Trophoblast cell (in vitro differentiated cells and primary cell): ENCODE measurements around the gene KCNMA1.

Experiments used
- DNase-seq, 2 donors: peaks; one replicate each; pipeline ENCODE4 v3.0.0-alpha.2; 2016
- H2AFZ ChIP-seq: 2 replicates; pipeline ENCODE4 v1.6.1; 2013; ENCODE audit warnings: low read length, moderate library complexity, mild to moderate bottlenecking; ENCODE audit not compliant: insufficient read depth, poor library complexity
- H2AK5ac ChIP-seq: 2 replicates; pipeline ENCODE4 v1.6.1; 2013; ENCODE audit warnings: mild to moderate bottlenecking, low read length
- H2BK120ac ChIP-seq: 2 replicates; pipeline ENCODE4 v1.6.1; 2013; ENCODE audit warnings: low read length, mild to moderate bottlenecking, moderate library complexity; ENCODE audit not compliant: insufficient read depth, poor library complexity
- H2BK12ac ChIP-seq: 2 replicates; pipeline ENCODE4 v1.6.1; 2013; ENCODE audit warnings: mild to moderate bottlenecking, low read length, moderate library complexity
- H2BK5ac ChIP-seq: 2 replicates; pipeline ENCODE4 v1.6.1; 2013; ENCODE audit warnings: low read length, low read depth, moderate library complexity, mild to moderate bottlenecking; ENCODE audit not compliant: poor library complexity
- H3K14ac ChIP-seq: 2 replicates; pipeline ENCODE4 v1.6.1; 2013; ENCODE audit warnings: mild to moderate bottlenecking, low read length
- H3K18ac ChIP-seq: 2 replicates; pipeline ENCODE4 v1.6.1; 2013; ENCODE audit warnings: mild to moderate bottlenecking, low read length
- H3K23ac ChIP-seq: 2 replicates; pipeline ENCODE4 v1.6.1; 2013; ENCODE audit warnings: low read length
- H3K27ac ChIP-seq: 2 replicates; pipeline ENCODE4 v1.5.1; 2013; ENCODE audit warnings: low read depth, mild to moderate bottlenecking, inconsistent platforms, low read length, moderate library complexity
- H3K27me3 ChIP-seq: 2 replicates; pipeline ENCODE4 v1.6.1; 2013; ENCODE audit warnings: inconsistent platforms, mild to moderate bottlenecking, low read length, moderate library complexity; ENCODE audit not compliant: insufficient read depth
- H3K36me3 ChIP-seq, 2 experiments: 1 replicate in 1 of 2; 2 replicates in 1 of 2; pipeline ENCODE4 v1.6.1; 2013; ENCODE audit warnings: low read length in 2 of 2, mild to moderate bottlenecking in 2 of 2, moderate library complexity in 1 of 2; ENCODE audit not compliant: insufficient read depth in 2 of 2, control insufficient read depth in 1 of 2
- H3K4ac ChIP-seq: 2 replicates; pipeline ENCODE4 v1.6.1; 2013; ENCODE audit warnings: low read depth, mild to moderate bottlenecking, low read length, moderate library complexity
- H3K4me1 ChIP-seq, 2 experiments: 1 replicate in 1 of 2; 2 replicates in 1 of 2; pipeline ENCODE4 v1.6.1; 2013; ENCODE audit warnings: low read length in 2 of 2, mild to moderate bottlenecking in 2 of 2, moderate library complexity in 1 of 2; ENCODE audit not compliant: insufficient read depth in 2 of 2, control insufficient read depth in 1 of 2
- H3K4me2 ChIP-seq: 2 replicates; pipeline ENCODE4 v1.6.1; 2013; ENCODE audit warnings: inconsistent platforms, mild to moderate bottlenecking, low read length, moderate library complexity
- H3K4me3 ChIP-seq: 2 replicates; pipeline ENCODE4 v1.5.1; 2013; ENCODE audit warnings: mild to moderate bottlenecking, low read depth, low read length, inconsistent platforms
- H3K79me1 ChIP-seq: one replicate; pipeline ENCODE4 v1.6.1; 2013; ENCODE audit warnings: low read length
- H3K79me2 ChIP-seq: 2 replicates; pipeline ENCODE4 v1.6.1; 2013; ENCODE audit warnings: low read length, mild to moderate bottlenecking; ENCODE audit not compliant: control insufficient read depth, insufficient read depth, poor library complexity
- H3K9ac ChIP-seq: 2 replicates; pipeline ENCODE4 v1.6.1; 2013; ENCODE audit warnings: mild to moderate bottlenecking, low read length
- H3K9me3 ChIP-seq: 2 replicates; pipeline ENCODE4 v1.6.1; 2013; ENCODE audit warnings: low read depth, mild to moderate bottlenecking, control low read depth, inconsistent platforms, low read length; ENCODE audit not compliant: insufficient read depth
- H4K12ac ChIP-seq: 2 replicates; pipeline ENCODE4 v1.6.1; 2013; ENCODE audit warnings: low read depth, mild to moderate bottlenecking, low read length, moderate library complexity
- H4K8ac ChIP-seq: 2 replicates; pipeline ENCODE4 v1.6.1; 2013; ENCODE audit warnings: low read depth, mild to moderate bottlenecking, low read length, moderate library complexity
- H4K91ac ChIP-seq: one replicate; pipeline ENCODE4 v1.6.1; 2013; ENCODE audit warnings: low read depth, mild to moderate bottlenecking, low read length, moderate library complexity
- WGBS: extraction: QIAGEN DNeasy Blood & Tissue Kit; methylation state at CpG from one replicate; pipeline ENCODE4 v1.1.7; 2013; ENCODE audit warnings: missing lambda C conversion rate; ENCODE audit not compliant: insufficient read length, insufficient coverage; ENCODE audit errors: extremely low coverage; 5-methylcytosine and 5-hydroxymethylcytosine counted together

Gene KCNMA1

GRCh38 chr10:77433546-77433945, 204.1 kb downstream of the KCNMA1 start:
- Histone ChIP-seq H3K4me3 (no peak overlapping the region), H4K8ac (no peak overlapping the region), H3K18ac (peak overlapping the region; percentile 34), H3K79me2 (peaks cover 5% of the 10 kb centered on the region), H3K9me3 (no peaks in the 10 kb centered on the region), H3K4ac (no peak overlapping the region), H2BK120ac (no peak overlapping the region), H3K14ac (no peak overlapping the region), H3K23ac (no peak overlapping the region), H3K79me1 (peaks cover 32% of the 10 kb centered on the region), H2BK5ac (no peak overlapping the region), H3K4me1 (peaks cover 16 to 21% of the 10 kb centered on the region in 2 experiments), H4K12ac (no peak overlapping the region), H3K4me2 (no peak overlapping the region), H3K27me3 (no peaks in the 10 kb centered on the region), H2AFZ (no peak overlapping the region), H3K36me3 (no peaks in the 10 kb centered on the region), H3K9ac (no peak overlapping the region), H4K91ac (peak overlapping the region; percentile 28), H2AK5ac (no peak overlapping the region), H2BK12ac (peak overlapping the region; percentile 32), H3K27ac (no peak overlapping the region)
- no CpG with 5 or more reads among the region's 7 CpGs for WGBS
- no peak for DNase-seq

DNA sequence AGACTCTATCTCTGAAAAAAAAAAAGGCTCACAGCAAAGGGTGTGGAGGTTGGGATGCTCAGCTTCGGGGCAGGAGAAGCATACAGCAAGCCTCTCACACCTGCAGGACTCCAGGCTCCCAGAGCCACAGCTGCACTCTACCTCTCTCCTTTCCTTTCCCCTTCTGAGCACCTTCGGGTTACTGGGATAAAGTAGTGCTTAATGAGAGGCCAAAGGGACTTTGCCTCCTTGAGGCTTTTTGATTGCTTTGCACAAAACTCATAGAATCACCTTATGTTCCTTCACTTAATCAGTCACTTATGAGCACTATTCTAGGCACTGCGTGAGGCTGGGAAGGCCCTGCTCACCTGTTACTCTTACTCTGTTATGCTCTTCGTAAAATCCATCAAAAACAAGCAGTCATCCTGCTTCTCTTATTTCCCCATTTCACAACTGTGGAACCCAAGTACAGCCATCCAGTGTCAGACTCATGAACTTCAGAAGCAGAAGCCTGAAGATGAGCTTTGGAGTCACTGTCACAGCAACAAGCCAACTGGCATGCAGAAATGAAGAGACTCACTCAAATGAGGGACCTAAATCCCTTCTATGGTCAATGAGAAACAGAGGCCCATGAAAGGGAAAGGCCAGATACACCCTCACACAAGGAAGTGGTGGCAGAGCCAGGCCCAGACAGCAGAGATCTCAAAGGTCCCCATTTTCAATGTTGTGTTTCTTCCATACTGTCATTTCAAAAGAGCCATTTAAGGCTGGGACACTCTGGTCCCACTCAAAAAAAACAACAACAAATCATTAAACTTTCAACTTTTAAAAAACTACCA, 205.4 kb downstream of the KCNMA1 start:
- H3K4me3 ChIP-seq: no peak overlapping the region
- H3K27ac ChIP-seq: peak overlapping the region; percentile 16
- no peak overlapping the region for H3K4me2 ChIP-seq
- peak overlapping the region; percentile 97 for H2BK12ac ChIP-seq
- DNase-seq: no peak
- peak overlapping the region; percentile 42 for H2BK5ac ChIP-seq
- H3K23ac ChIP-seq: no peak overlapping the region
- H3K9me3 ChIP-seq: no peaks in the 10 kb centered on the region
- peak overlapping the region; percentile 26 for H4K8ac ChIP-seq
- no peaks in the 10 kb centered on the region for H3K27me3 ChIP-seq
- H3K79me1 ChIP-seq: peaks cover 29% of the 10 kb centered on the region
- H3K79me2 ChIP-seq: peaks cover 4% of the 10 kb centered on the region
- H4K91ac ChIP-seq: peak overlapping the region; percentile 74
- peak overlapping the region; percentile 81 for H3K14ac ChIP-seq
- peak overlapping the region; percentile 49 for H3K4ac ChIP-seq
- H3K9ac ChIP-seq: no peak overlapping the region
- peak overlapping the region; percentile 73 for H2BK120ac ChIP-seq
- H2AK5ac ChIP-seq: peak overlapping the region; percentile 30
- no peak overlapping the region for H2AFZ ChIP-seq
- no CpG with 5 or more reads among the region's 4 CpGs for WGBS
- no peak overlapping the region for H4K12ac ChIP-seq
- H3K18ac ChIP-seq: peak overlapping the region; percentile 54
- no peaks in the 10 kb centered on the region for H3K36me3 ChIP-seq
- H3K4me1 ChIP-seq: peaks cover 12 to 16% of the 10 kb centered on the region in 2 experiments

GRCh38 chr10:77431209-77431611, 206.4 kb downstream of the KCNMA1 start:
- no peaks in the 10 kb centered on the region for H3K9me3 ChIP-seq
- no peak overlapping the region for H3K18ac ChIP-seq
- H4K91ac ChIP-seq: peak overlapping the region; percentile 20
- H3K4me1 ChIP-seq: peaks cover 12% of the 10 kb centered on the region in 2 experiments
- H3K14ac ChIP-seq: no peak overlapping the region
- peak in 1 of 2 donors; percentile 13 for DNase-seq
- H3K79me2 ChIP-seq: peaks cover 4% of the 10 kb centered on the region
- H3K27me3 ChIP-seq: no peaks in the 10 kb centered on the region
- H2AK5ac ChIP-seq: no peak overlapping the region
- no peak overlapping the region for H2BK12ac ChIP-seq
- H4K8ac ChIP-seq: no peak overlapping the region
- no peak overlapping the region for H3K23ac ChIP-seq
- H4K12ac ChIP-seq: no peak overlapping the region
- no peak overlapping the region for H3K9ac ChIP-seq
- no peak overlapping the region for H2AFZ ChIP-seq
- H3K36me3 ChIP-seq: no peaks in the 10 kb centered on the region
- H3K4me2 ChIP-seq: no peak overlapping the region
- H3K4me3 ChIP-seq: no peak overlapping the region
- no peak overlapping the region for H3K4ac ChIP-seq
- no peak overlapping the region for H2BK5ac ChIP-seq
- peaks cover 26% of the 10 kb centered on the region for H3K79me1 ChIP-seq
- H3K27ac ChIP-seq: peak overlapping the region; percentile 14
- H2BK120ac ChIP-seq: peak overlapping the region; percentile 57

DNA sequence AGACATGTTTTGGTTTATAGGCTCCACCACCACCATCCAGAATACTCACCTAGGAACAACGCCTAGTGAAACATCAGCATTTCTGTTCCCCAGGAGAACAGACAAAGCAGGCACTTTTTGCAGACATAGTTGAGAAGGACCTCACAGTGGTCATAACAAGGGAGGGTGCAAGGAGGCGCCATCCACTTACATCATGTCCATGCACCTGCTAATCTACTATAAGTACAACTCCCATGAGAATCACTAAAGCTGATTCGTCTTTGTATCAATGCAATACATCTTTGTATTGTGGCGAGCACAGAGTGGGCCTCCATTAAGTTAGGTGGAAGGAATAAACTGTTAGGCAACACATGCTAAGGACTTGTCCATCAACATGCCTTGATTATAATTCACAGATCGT, 207.1 kb downstream of the KCNMA1 start:
- H3K14ac ChIP-seq: no peak overlapping the region
- H3K9me3 ChIP-seq: no peaks in the 10 kb centered on the region
- H3K36me3 ChIP-seq: no peaks in the 10 kb centered on the region
- no peak overlapping the region for H2AFZ ChIP-seq
- H4K12ac ChIP-seq: no peak overlapping the region
- H3K4ac ChIP-seq: no peak overlapping the region
- H3K18ac ChIP-seq: no peak overlapping the region
- no peak overlapping the region for H3K23ac ChIP-seq
- DNase-seq: no peak
- peaks cover 2% of the 10 kb centered on the region for H3K79me2 ChIP-seq
- peaks cover 21% of the 10 kb centered on the region for H3K79me1 ChIP-seq
- H2AK5ac ChIP-seq: no peak overlapping the region
- peaks cover 7 to 14% of the 10 kb centered on the region in 2 experiments for H3K4me1 ChIP-seq
- no peak overlapping the region for H2BK5ac ChIP-seq
- H3K27ac ChIP-seq: no peak overlapping the region
- H2BK12ac ChIP-seq: no peak overlapping the region
- H4K91ac ChIP-seq: no peak overlapping the region
- H2BK120ac ChIP-seq: no peak overlapping the region
- H3K4me3 ChIP-seq: no peak overlapping the region
- WGBS: no CpG with 5 or more reads among the region's 5 CpGs
- no peak overlapping the region for H4K8ac ChIP-seq
- H3K27me3 ChIP-seq: no peaks in the 10 kb centered on the region
- no peak overlapping the region for H3K4me2 ChIP-seq
- H3K9ac ChIP-seq: no peak overlapping the region
